ENCODE results near the gene CLN6.

CLN6 gene

GRCh38 chr15:68229386-68230156 lies at the start of gene CLN6:
Gene CLN6 (minus strand): TSS chr15:68229728. CDS start chr15:68229584, 144 bp downstream.
- H3K4me3 ChIP-seq (replicated peaks in 1 of 2; ENCODE audit: low read depth in 2 of 2, low read length in 2 of 2): peak within 1 kb of the TSS; percentile 68 to 84
- no peak for TF ChIP-seq CTCF (IDR thresholded peaks at IDR 0.05; ENCODE audit: low read depth, low read length)
- peak; percentile 77 to 85 for DNase-seq (ENCODE audit: low read depth in 2 of 2)

GRCh38 chr15:68278595-68279405 lies 49.3 kb upstream of the CLN6 start:
- peak overlapping the region; percentile 94 to 95 for H3K4me3 ChIP-seq (replicated peaks in 1 of 2; ENCODE audit: low read depth in 2 of 2, low read length in 2 of 2)
- TF ChIP-seq CTCF (IDR thresholded peaks at IDR 0.05; ENCODE audit: low read depth, low read length): no peak
- peak; percentile 20 to 28 for DNase-seq (ENCODE audit: low read depth in 2 of 2)

GRCh38 chr15:68278345-68278594 lies 48.7 kb upstream of the CLN6 start:
- DNase-seq (ENCODE audit: low read depth in 2 of 2): peak in 1 of 2 donors; percentile 71
- peak; percentile 34 for TF ChIP-seq CTCF (IDR thresholded peaks at IDR 0.05; ENCODE audit: low read depth, low read length)
- peak overlapping the region; percentile 94 to 95 for H3K4me3 ChIP-seq (replicated peaks in 1 of 2; ENCODE audit: low read depth in 2 of 2, low read length in 2 of 2)

GRCh38 chr15:68277603-68278344 lies 48.2 kb upstream of the CLN6 start, which contains the start of gene FEM1B:
Gene FEM1B (plus strand): TSS chr15:68277745. CDS start chr15:68278418, 673 bp downstream.
- no peak for TF ChIP-seq CTCF (IDR thresholded peaks at IDR 0.05; ENCODE audit: low read depth, low read length)
- peak within 1 kb of the TSS; percentile 94 to 95 for H3K4me3 ChIP-seq (replicated peaks in 1 of 2; ENCODE audit: low read depth in 2 of 2, low read length in 2 of 2)

GRCh38 chr15:68277131-68277602 lies 47.6 kb upstream of the CLN6 start:
- TF ChIP-seq CTCF (IDR thresholded peaks at IDR 0.05; ENCODE audit: low read depth, low read length): no peak
- peak in 1 of 2 donors; percentile 79 for DNase-seq (ENCODE audit: low read depth in 2 of 2)
- H3K4me3 ChIP-seq (replicated peaks in 1 of 2; ENCODE audit: low read depth in 2 of 2, low read length in 2 of 2): peak overlapping the region; percentile 94 to 95

More at GRCh38 chr15:68277603-68278344, 48.2 kb upstream of the CLN6 start, which contains the start of gene FEM1B:
- DNase-seq (ENCODE audit: low read depth in 2 of 2): peak; percentile 95 to 96

- DNase-seq (ENCODE audit: low read depth in 2 of 2): no peak
- TF ChIP-seq CTCF (IDR thresholded peaks at IDR 0.05; ENCODE audit: low read depth, low read length): no peak
- H3K4me3 ChIP-seq (replicated peaks in 1 of 2; ENCODE audit: low read depth in 2 of 2, low read length in 2 of 2): peak overlapping the region; percentile 94 to 95
Measured at GRCh38 chr15:68276668-68277067, 47.1 kb upstream of the CLN6 start.

All from cardiac fibroblast (primary cell).